Renal pelvis (tissue), 4 donors: ENCODE results near the gene CDR2. TPM values are rescaled to one million over a fixed set of nuclear protein-coding genes. Genes with fewer than 3 reads are reported as not detected.
"Not testable (repeated sequence)": the region's sequence is repeated elsewhere in the genome, so short reads cannot be mapped to it uniquely, and the experiment has no call there.

ENCODE experiments used
- DNase-seq: peaks from one replicate; pipeline ENCODE4 v3.0.0-alpha.2; 2013
- polyA plus RNA-seq, 3 donors: library from polyadenylated mRNA; unstranded; fragments of 120-200 nt; gene quantifications; one replicate each; pipeline ENCODE4 v1.2.1, GENCODE V29; 2013; ENCODE audit not compliant: insufficient read length in 3 of 3

The CDR2 gene
- polyA plus RNA-seq, 3 donors: 31.0 to 33.0 (median 31.2) TPM

DNA sequence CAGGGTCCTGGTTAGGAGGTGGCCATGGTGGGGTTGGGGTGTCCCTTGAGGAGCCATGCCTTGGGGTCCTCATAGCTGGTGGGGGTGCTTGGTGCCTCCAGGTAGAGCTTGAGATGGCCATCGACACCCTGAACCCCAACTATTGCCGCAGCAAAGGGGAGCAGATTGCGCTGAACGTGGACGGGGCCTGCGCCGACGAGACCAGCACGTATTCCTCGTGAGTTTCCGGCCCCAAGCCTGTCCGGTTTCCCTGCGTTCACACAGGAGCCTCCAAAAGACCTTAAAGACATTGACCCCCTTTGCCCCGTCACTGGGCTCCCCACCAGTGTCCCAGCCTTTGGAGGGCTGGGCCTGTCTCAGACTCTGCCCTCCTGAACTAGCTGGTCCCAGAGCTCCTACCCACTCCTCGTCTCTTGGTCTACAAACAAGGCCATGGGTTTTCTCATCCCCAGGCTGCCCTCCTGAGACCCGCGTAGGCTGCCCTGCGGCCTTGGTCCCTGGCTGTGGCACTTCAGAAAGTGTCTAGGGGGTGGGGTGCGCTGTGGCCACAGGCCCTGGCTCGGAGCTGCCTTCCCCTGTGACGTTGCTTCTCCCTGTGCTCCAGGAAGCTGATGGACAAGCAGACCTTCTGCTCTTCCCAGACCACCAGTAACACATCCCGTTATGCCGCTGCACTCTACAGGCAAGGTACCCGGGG is 65.4 kb downstream of the CDR2 start:
- no peak for DNase-seq

DNA sequence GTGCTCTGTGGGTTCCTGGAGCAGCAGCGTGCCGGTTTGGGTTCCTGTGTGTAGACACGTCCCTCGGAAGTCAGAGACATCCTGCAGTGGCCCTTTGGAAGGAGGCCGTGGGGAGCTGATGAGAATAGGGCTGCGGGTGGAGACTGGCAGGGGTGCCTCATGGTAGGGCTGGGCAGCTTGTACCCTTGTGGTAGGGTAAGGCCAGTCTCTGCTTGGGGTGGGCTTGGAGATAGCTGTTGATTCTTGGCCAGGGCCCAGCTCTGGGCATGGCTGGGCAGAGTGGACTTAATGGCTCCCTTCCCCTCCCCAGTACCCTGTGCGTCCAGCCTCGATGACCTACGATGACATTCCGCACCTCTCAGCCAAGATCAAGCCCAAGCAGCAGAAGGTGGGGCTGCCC is 66.6 kb downstream of the CDR2 start:
- DNase-seq: no peak

DNA sequence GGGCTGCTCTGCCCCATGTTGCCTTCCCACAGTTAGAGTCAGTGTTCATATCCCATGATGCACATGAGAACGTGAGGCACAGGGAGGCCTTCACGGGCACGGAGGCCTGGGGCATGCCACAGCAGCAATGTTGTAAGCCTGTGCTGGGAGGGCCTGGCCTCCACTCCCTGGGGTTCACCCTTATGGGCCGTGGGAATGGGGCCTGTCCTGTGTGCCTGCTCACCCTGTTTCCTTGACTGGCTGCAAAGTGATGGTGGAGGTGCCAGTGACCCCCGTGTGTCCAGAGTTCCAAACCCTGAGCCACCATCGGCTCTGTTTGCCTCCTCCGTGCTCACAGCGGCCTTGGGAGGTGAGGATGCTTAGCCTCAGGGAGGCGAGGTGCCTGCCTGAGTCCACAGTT is 67.6 kb downstream of the CDR2 start:
- DNase-seq: no peak

DNA sequence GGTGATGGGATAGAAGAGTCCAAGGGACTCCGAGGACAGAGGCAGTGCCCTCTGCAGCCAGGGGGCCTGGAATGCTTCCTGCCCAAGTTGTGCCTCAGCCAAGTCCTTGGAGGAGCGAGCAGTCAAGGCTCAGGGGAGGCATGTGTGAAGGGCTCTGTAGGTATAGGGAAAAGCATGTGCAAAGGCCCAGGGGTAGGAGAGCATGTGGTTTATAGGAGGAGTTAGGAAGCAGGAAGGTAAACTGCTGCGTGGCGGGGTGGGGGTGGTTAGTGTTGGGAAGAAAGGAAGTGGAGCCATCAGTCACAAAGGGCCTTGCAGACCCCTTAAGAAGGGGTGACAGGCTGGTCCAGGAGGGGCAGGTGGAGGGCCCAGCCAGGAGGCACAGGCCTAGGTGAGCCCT is 70.0 kb downstream of the CDR2 start:
- DNase-seq: no peak

DNA sequence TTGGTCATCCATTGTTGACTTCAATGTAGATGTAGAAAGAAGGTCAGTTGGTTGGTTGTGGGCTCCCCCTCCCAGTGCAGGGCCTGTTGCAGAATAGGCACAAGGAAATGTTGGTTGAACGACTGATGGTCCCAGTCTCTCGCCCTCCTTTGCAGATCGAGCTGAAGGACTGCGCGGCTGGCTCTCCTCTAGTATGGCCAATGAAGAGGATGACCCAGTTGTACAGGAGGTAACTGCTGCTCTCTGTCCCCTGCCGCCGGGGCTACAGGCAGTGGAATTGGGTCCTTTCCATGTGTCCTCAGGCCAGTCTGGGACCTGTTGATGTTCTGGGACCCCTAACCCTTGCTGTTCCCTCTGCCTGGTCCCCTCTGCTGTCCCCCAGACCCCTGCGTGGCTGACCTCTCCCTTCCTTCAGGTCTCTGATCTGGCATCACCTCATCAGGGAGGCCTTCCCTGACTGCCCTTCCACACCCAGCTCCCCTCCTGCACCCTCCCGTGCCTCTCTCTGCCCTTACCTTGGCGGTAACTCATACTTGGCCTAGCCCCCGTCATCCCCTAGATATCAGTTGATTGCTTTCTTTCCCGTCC is 71.5 kb downstream of the CDR2 start:
- DNase-seq: no peak

DNA sequence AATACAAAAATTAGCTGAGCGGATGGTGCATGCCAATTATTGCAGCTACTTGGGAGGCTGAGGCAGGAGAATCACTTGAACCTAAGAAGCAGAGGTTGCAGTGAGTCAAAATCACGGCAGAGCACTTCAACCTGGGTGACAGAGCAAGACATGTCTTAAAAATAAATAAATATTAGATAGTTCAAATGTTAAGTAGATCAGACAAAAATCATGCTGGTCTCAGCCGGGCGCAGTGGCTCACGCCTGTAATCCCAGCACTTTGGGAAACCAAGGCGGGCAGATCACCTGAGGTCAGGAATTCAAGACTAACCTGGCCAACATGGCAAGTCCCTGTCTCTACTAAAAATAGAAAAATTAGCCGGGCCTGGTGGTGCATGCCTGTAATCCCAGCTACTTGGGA is 73.0 kb downstream of the CDR2 start:
- not testable (repeated sequence) for DNase-seq

DNA sequence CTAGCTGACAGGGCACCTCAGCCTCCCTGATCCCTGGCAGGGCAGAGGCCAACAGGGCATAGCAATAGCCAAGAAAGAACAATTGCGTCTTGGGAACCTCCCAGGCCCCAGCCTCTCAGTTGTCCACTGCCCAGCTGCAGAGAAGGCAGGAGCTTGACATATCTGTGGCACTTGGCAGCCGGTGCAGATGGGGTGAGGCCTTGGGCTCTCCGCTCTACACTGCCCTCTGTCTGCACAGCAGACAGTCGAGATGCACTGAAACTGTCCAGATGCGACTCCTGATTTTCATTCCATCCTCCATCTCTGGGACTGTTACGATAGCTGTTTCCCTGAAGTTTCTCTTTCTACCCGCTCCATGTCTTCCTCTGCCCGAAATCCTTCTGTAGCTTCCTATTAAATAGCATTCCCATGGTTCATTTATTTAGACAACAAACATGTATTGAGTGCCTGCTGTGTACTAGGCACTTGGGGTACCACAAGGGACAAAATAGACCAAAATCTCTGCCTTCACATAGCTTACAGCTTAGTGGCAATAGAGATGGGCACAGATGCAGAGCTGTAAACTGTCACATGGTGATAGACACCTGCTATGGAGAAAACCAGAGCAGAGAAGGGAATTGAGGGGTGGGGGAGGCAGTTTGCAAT is 73.9 kb downstream of the CDR2 start:
- no peak for DNase-seq

DNA sequence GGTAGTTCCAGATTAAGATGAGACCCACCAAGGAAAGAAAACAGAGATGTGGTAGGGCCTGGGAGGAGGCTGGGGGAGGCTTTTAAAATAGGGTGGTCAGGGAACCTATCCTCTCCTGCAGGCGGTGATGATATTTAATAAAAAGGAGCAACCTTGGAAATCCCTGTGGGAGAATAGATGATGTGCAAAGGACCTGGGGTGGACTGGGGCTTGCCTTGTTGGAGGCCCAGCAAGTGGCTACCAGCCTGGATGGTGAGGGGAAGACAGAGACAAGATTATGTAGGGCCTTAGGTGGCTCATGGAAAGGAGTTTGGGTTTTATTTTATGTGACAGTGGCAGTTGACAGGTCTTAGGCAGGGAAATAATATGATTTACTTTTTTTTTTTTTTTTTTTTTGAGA is 75.4 kb downstream of the CDR2 start:
- DNase-seq: no peak

DNA sequence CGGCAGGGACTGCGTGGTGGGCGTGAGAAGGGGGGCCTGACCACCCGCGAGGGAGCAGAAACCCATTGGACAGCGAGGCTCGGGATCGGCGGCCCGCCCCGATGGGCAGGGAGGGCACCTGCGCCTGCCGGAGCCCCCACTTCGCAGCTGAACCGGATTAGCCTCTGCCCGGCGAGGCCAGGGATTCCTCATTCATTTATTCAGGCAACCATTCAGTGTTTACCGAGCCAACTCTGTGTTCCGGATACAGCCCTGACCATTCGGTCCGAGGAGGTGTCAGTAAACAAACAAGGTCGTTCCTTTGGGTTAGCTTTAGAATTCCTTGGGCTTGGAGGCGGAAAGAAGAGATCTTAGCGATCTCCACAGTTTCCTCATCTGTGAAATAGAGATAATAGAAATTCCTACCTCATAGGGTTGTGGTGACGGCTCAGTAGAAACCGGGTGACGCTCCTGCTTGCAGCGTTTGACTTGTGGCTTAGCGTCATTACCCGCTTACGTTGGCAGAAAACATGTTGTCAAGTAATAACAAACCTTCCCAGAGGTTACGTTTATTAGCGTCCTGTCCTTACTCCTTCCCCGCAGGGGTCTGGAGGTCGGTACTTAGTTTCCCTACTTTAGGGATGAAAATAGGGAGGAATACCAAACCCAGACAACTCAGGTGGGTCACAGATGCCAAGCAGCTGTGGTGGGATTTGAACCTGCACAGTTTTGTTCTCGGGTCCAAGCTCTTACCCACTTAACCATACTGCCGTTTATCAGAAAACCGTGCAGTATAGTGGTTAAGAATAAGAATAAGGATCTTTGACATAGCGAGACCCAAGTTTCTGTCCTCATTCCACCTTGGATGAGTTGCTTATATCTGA is 76.3 kb downstream of the CDR2 start:
- DNase-seq: peak; percentile 89

DNA sequence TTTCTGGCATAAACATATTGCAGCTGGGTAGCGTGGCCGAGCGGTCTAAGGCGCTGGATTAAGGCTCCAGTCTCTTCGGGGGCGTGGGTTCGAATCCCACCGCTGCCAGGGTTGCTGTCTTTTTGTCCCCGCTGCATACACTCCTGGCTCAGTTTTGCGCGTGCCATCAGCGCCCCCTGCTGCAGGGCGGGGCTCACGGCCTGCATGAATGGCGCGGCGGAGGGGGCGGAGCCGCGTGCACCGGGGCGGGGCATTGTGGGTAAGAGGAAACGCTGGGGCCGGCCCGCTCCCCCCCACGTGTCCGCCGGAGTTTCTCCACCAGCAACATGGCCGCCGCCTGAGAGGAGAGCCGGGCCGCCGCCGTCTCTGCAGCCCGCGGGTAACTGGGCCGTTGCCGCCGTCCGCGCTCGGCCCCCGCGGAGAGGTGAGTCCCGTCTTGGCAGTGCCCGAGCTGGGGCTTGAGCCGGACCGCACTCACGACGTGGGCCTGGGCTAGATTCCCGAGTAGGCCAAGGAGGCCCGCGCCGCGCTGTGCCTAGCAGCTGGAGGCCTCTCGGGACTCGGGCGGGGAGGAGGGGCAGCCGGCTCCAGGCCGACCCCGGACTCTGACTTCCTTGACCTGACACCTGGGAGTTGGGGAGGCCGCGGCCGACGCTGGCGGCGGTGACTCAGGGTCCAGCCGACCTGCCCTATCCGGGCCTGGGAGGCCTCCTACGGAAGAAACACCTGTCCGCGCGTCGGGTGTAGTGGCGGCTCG is 77.1 kb downstream of the CDR2 start, which contains the start of gene POLR3E:
Gene POLR3E, plus strand, starts transcription at position 296 of the 757 bp plus-strand sequence. CDS start 5,560 bp downstream, outside the sequence.
- peak; percentile 99 for DNase-seq

DNA sequence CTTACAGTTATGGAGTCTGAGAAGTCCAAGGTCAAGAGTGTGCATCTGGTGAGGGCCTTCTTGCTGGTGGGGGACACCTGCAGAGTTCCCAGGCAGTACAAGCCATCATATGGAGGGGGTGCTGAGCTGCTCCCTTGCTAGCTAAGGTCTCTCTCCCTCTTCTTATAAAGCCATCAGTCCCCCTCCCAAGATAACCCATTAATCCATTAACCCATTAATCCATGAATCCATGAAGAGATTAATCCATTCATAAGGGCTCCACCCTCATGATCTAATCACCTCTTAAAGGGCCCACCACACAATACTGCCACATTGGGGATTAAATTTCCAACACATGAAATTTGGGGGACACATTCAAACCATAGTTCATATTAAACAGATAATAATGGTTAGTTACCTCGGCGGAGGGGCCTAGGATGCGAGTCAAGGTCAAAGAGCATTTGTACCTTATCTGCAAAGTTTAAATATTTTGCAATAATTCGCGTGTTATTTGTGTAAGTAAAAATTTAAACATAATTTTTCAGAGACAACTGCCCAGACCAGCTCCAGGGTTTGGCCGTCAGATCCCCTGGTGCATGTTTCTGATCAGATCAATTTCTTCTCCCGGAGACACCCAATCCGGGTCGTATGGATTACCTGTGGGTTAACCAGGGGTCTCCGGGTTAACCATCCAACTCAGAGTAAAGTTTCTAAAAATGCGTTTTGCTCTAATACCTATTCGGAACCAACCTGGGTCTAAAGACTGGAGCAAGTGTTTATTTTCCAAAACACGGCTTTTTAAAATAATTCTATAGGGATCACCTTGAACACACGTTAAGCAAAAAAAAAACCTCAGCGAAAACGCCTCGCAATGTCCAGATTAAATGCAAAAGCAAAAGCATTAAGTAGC is 78.0 kb downstream of the CDR2 start:
- no peak for DNase-seq

Other genes with a start within 250 kb of the CDR2 start
- gene SDR42E2, start 212.1 kb downstream of the CDR2 start, polyA plus RNA-seq: under 1 TPM; 0.23 to 0.40 (median 0.27) TPM
- gene EEF2K, start 168.3 kb downstream of the CDR2 start, polyA plus RNA-seq: 10 to 100 TPM; 12.2 to 15.3 (median 15.1) TPM
- gene POLR3E, start 77.2 kb downstream of the CDR2 start, polyA plus RNA-seq: 10 to 100 TPM; 50.7 to 67.6 (median 61.0) TPM
- 100 to 1,000 TPM in 2 of 3 donors, 10 to 100 TPM in 1; 54.4 to 340 (median 284) TPM for gene NPIPB5, start 136.3 kb upstream of the CDR2 start, polyA plus RNA-seq